Retinal pigment epithelial cell (primary cell): Measurements from ENCODE around the gene TYRO3.
A peak's percentile ranks its signal among the peaks of the same experiment; 100 is the strongest.

Source experiments
- DNase-seq: peaks from one replicate; pipeline ENCODE4 v3.0.0-alpha.2; 2010; ENCODE audit warnings: low read depth
- H3K4me3 ChIP-seq: 2 replicates; pipeline ENCODE4 v1.5.1; 2011; ENCODE audit warnings: mild to moderate bottlenecking, low read length, control low read depth, moderate library complexity
- TF ChIP-seq, protein P1 (sequence below): conservative IDR thresholded peaks from 2 replicates; pipeline ENCODE4 v1.5.1; 2011; ENCODE audit warnings: low read depth, low read length, control low read depth, inconsistent platforms

Gene TYRO3

DNA sequence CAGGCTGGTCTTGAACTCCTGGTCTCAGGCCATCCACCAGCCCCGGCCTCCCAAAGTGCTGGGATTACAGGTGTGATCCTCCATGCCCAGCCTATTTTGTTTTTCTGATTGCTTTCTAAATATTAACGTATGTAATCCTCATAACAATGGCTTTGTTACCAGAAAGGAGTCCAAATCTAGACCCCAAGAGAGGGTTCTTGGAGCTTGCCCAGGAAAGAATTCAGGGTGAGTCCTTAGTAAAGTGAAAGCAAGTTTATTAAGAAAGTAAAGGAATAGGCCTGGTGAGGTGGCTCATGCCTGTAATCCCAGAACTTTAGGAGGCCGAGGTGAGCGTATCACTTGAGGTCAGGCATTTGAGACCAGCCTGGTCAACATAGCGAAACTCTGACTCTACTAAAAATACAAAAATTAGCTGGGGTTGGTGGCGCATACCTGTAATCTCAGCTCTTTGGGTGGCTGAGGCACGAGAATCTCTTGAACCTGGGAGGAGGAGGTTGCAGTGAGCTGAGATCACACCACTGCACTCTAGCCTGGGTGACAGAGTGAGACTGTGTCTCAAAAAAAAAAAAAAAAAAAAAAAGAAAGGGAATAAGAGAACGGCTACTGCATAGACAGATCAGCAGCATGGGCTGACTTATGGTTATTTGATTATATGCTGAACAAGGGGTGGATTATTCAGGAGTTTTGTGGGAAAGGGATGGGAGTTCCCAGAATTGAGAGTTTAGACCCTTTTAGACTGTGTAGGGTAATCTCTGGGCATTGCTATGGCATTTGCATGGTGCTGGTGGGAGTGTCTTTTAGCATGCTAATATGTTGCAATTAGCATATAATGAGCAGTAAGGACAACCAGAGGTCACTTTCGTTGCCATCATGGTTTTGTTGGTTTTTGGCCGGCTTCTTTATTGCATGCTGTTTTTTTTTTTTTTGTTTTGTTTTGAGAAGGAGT is 36.1 kb downstream of the TYRO3 start:
- no peak overlapping the region for H3K4me3 ChIP-seq
- TF ChIP-seq, protein P1, sequence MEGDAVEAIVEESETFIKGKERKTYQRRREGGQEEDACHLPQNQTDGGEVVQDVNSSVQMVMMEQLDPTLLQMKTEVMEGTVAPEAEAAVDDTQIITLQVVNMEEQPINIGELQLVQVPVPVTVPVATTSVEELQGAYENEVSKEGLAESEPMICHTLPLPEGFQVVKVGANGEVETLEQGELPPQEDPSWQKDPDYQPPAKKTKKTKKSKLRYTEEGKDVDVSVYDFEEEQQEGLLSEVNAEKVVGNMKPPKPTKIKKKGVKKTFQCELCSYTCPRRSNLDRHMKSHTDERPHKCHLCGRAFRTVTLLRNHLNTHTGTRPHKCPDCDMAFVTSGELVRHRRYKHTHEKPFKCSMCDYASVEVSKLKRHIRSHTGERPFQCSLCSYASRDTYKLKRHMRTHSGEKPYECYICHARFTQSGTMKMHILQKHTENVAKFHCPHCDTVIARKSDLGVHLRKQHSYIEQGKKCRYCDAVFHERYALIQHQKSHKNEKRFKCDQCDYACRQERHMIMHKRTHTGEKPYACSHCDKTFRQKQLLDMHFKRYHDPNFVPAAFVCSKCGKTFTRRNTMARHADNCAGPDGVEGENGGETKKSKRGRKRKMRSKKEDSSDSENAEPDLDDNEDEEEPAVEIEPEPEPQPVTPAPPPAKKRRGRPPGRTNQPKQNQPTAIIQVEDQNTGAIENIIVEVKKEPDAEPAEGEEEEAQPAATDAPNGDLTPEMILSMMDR, result no peak
- DNase-seq, result no peak

DNA sequence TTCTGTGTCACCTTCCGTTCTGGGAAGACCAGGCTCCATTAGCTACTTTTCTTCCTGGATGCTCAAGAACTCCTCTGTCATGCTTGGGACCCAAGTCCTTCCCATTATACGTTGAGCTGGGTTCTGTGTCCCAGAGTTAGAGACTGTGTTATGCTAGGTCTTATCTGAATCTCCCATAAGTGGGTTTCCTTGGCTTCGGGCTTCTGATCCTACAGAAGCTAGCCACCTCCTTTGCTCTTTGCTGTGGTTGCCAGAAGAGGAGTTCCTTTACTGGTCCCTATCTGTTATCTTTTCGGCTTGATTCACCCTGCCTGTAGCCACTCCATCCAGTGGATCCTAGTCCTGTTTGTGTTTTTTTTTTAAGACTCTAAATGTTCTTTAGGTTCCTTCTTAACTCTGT is 38.0 kb downstream of the TYRO3 start:
- DNase-seq, result no peak
- TF ChIP-seq, protein P1, result no peak
- H3K4me3 ChIP-seq, result no peak overlapping the region

DNA sequence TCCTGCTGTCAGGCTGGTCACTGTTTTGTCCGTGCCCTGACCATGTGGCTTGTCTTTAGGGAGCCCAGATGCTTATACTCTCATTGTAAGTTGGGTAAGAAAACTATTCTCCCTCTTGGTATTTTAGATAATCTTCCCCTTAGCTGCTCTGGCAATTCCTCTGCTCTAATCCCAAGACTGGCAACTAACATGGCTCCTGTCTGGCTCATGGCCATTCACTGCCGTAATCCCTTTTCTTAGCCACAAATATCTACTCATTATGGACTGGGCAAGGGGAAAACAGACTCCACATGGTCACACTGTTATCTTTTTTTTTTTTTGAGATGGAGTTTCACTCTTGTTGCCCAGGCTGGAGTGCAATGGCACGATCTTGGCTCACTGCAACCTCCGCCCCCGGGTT is 38.8 kb downstream of the TYRO3 start:
- TF ChIP-seq, protein P1, result no peak
- peak; percentile 58 for DNase-seq
- H3K4me3 ChIP-seq, result no peak overlapping the region

DNA sequence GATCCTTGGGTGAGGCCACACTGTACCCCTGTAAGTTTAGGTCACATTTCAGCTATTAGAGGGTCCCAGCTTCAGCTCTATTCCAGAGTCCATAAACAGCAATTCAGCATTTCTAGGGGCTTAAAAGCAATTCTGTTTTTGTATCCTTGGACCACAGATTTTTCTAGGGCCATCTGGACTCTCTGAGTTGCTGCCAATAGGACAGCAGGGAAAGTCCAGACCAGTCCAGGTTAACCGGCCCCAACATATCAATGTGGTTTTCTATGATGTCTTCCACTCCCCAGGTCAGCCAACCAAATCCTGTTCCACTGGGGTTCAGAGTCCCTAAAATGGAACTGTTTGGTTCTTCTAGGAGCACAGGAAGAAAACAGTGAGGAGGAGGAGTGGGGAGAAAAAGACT is 40.0 kb downstream of the TYRO3 start:
- TF ChIP-seq, protein P1, result no peak
- no peak overlapping the region for H3K4me3 ChIP-seq
- no peak for DNase-seq

DNA sequence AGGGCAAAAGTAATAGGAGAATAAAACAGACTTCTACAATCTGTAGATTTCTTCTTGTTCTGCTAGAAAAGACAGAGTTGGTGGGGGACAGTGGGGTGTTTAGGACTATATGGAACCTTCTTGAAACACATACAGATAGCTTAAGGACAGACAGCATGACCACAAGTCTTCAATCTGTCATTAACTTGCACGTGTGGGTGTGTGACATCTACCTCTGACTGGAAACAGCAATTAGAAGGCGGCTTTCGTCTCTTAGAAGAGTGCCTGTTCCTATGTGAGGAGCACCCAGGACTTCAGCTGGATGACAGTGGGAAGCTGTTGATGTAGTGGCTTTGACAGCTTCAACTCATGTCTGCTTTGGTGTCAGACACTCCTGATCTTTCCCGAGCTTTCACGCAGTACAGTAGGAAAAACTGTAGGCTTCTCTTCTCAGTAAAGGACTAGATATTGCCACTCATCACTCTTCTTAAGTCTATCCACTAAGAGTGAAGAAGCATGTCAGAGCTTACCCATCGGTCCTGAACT is 44.5 kb downstream of the TYRO3 start:
- DNase-seq, result no peak
- H3K4me3 ChIP-seq, result no peak overlapping the region
- TF ChIP-seq, protein P1, result no peak

DNA sequence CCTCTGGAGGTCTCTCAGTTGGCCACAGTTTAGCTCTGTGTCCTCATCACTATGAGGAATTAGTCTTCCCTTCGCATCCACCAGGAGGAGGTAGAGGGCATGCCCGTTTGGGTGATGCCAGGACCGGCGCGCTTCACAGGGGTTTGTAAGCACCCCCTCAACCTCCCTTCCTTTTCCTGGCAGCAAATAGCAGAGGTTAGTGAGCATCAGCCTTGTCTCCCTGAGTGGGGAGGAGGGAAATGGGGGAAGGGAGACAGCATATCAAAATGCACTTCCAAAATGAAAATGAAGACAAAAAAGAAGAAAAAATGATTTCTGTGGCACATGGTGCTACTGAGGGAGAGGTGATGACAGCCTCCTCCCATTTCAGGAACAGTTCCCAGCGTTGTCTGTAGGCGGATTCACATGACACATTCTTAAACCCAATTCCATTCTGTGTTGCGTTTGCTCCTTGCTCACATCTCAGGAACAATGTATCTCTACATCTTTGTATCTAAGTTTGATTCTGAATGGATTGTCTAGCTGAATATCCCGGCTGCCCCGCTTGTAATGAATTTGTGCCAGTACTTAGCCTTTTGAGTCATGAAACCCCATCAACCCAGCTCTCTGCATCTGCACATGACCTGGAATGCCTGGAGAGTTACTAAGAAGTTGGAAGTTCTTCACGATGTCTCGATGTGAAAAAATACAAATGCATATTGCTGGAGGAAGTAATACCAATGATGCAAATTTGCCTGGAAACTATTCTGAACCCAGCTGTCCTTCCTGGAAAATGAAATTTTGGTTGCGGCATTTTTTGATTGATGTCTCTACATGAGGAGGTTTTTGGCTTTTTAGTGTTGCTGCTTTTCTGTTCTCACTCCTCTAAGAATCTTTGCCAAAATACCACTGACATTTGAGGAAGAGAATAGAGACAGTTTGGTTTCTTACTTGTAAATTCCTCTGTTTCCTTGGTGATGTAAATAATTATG is 45.2 kb downstream of the TYRO3 start:
- peak overlapping the region; percentile 34 for H3K4me3 ChIP-seq
- TF ChIP-seq, protein P1, result peak; percentile 91
- DNase-seq, result peak; percentile 45
